GM21423 (cell line): ENCODE results near the gene LRRC40.
"Not testable (repeated sequence)": the region's sequence is repeated elsewhere in the genome, so short reads cannot be mapped to it uniquely, and the experiment has no call there.

ENCODE experiments used
- ATAC-seq: cut with Tn5 transposase; IDR thresholded peaks from one replicate; pipeline ENCODE4 v1.9.1; 2021; ENCODE audit warnings: mild to moderate bottlenecking, moderate library complexity; ENCODE audit not compliant: unreplicated experiment

LRRC40 gene

DNA sequence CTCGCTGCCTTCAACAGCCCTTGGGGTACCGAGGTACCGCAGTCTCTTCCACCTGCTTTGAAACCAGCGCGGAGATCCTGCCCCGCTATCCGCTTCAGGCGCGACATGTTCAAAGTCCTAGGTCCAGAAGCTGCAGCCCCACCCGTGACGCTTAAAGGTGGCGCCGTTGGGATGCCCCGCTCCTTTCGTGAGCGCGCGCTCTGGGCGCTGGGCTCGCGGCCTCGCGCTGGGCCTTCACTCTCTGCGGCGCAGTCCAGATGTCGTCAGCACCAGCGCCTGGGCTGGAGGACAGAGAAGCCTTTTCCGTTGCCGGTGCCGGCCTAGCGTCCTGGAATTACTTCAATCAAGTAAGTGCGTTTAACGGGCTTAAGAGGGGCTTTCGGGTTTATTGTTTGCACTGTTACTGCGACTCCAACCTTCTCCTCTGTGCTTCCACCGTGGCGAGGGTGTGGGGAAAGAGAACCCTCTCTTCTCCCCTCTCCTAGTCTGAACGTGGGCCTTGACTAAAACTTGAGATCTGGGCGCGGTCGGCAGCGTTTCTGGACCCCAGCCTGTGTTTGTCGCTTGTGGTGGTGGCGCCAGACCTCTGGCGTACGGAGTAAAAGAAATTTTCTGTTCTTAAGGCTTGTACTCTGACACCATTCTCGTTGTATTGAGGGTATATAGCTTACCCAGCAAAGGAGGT lies at the start of gene LRRC40:
TSS of gene LRRC40 (minus strand) at position 146 of the 685 bp plus-strand sequence. CDS start at position 107, 39 bp downstream.
- peak; percentile 77 for ATAC-seq

DNA sequence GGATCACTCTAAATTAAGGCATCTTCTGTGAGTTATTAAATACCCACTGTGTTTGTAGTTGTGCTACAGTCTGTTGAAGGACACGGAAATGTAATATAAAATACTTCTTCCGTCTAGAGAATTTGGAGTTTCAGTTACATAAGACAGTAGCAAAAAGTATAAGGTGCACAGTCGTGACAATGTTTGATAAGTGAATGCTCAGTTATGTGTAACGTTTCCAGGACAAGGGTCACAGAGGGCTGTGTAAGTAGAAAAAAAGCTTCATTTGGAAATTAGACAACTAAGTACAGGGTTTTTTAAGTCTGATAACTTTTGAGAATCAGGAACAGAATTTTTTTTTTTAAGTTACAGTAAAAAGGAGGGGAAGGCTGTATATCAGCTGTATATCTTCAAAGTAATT lies 43.4 kb upstream of the LRRC40 start:
- no peak for ATAC-seq

GRCh38 chr1:70247768-70248167 lies 42.4 kb upstream of the LRRC40 start:
- ATAC-seq = no peak

DNA sequence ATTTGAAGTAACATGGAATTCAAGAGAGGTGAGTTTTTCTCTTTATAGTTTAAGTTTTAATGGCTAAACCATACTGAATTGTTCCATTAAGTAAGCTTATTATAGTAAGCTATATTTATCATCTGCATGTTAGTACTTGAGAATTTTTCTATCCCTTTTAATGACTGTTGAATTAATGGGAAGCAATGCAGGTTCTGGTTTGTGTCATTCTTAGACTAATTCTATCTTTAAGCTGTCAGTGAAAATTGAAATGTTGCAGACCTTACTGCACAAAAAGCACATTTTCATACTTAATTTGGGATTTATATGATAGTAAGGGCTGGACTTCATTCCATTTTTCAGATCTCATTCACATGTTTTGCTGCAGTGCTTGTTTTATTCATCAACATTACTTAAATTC lies 41.7 kb upstream of the LRRC40 start:
- ATAC-seq = no peak

DNA sequence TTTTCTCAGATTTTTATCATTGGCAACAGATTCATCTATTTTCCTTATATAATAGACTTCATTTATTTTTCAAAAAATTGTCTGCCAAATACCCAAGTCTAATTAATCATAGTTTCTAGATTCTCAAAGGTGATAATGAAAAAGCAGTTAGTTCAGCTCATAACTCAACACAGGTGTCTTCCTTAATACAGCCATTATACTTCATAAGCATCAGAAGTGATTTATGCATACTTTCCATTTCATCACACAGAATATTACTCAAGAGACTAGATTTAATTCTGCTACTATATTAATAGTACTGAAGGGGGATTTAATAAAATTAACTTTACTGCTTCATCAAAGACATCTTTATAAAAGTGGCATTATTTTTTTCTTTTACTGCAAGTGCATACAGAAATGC lies 34.6 kb upstream of the LRRC40 start:
- no peak for ATAC-seq

GRCh38 chr1:70234733-70235132 lies 29.4 kb upstream of the LRRC40 start:
- no peak for ATAC-seq

- ATAC-seq = no peak
Observed at GRCh38 chr1:70231475-70231874, 26.1 kb upstream of the LRRC40 start.

- ATAC-seq = no peak
Observed at GRCh38 chr1:70228670-70229069, 23.3 kb upstream of the LRRC40 start.

- no peak for ATAC-seq
Observed at GRCh38 chr1:70227439-70227838, 22.1 kb upstream of the LRRC40 start.

DNA sequence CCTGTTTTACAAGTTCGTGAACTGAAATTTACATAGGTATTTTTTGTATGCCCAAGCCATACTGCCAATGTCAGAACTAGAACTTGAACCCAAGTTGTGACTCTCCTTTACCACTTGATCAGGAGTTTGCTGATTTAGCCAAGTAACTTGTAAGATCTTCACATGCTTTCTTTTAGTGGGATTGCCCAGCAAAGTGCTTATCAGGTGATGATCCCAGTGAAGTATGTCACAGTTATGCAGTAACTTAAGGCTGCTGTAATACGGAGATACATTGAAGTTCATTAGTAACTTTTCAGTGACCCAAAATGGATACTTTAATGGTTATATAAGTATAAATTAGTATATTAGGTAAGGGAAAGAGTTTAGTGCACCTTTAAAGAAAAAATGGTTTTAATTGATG lies 19.6 kb upstream of the LRRC40 start:
- no peak for ATAC-seq

DNA sequence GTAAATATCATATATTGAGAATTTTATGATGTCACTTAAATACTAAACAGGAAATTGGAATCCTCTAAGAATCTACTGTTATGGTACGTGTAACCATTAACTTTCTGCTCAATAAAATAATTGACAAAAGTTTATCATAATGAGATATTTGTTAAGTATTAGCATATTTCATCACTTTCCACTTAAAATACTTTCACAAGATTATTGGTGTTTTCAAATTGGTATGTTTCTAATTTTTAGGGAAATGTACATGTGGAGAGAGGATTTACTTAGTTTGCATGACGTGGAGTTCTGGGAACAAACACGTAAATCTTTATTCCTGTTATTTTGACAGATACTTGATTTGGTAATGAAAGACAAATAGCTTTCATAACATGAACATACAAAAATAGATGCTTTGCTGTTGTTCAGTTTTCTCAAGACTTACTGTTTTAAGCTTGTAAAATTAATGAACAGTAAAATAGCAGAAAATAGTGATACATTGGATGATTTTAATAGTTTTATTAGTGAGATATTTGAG lies 17.4 kb upstream of the LRRC40 start:
- ATAC-seq = no peak

GRCh38 chr1:70221238-70222121 lies 16.1 kb upstream of the LRRC40 start, which contains the start of gene SRSF11:
Gene SRSF11, plus strand, starts transcription at chr1:70221380. Its CDS starts 257 bp downstream, at chr1:70221637.
- ATAC-seq = peak; percentile 97

- ATAC-seq = peak; percentile 9
Observed at GRCh38 chr1:70220517-70221237, 15.3 kb upstream of the LRRC40 start.

GRCh38 chr1:70220015-70220414 lies 14.6 kb upstream of the LRRC40 start:
- ATAC-seq = no peak

DNA sequence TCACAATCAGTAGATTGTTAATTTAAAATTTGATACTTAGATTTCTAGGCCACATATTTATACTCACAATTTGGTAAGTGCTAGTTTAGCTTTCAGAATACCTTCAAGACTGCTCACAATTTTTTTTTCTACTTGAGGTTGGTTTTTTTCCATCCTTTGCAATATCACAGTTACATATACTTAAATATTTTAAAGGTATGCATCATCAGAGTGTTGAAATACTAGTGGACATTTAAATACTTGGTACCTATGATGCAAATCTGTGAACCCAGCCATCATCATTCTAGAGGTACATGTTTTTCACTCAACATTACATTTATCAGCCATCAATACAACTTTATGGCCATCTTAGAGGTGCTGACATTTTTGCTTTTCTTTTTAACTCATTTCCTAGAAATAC lies 6.2 kb upstream of the LRRC40 start:
- no peak for ATAC-seq

GRCh38 chr1:70210820-70211219 lies 5.4 kb upstream of the LRRC40 start:
- no peak for ATAC-seq

GRCh38 chr1:70208292-70208691 lies 2.9 kb upstream of the LRRC40 start:
- no peak for ATAC-seq

DNA sequence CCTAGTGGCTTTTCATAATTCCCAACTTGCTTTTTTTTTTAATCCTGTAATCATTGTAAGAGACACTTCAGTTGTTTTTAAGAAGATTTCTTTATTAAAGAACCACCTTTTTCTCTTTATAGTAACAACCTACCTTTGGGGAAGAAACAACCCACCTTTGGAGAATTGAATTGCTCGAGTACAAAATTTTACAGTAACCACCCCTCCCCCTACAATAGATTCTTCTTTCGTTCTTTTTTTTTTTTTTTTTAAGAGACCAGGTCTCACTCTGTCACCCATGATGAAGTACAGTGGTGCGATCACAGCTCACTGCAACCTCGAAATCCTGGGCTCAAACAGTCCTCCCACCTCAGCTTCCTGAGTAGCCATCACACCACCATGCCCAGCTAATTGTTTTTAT lies 2.1 kb upstream of the LRRC40 start:
- ATAC-seq = no peak

DNA sequence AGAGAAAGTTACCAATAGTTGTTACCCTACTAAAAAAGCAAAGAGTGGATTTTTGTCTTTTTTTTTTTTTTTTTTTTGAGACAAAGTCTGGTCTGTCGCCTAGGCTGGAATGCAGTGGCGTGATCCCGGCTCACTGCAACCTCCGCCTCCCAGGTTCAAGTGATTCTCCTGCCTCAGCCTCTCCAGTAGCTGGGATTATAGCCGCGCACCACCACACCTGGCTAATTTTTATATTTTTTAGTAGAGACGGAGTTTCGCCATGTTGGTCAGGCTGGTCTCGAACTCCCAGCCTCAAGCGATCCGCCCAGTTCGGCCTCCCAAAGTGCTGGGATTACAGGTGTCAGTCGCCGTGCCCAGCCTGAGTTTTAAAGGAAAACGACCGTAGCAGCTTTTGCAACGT lies 1.5 kb upstream of the LRRC40 start:
- ATAC-seq = not testable (repeated sequence)

DNA sequence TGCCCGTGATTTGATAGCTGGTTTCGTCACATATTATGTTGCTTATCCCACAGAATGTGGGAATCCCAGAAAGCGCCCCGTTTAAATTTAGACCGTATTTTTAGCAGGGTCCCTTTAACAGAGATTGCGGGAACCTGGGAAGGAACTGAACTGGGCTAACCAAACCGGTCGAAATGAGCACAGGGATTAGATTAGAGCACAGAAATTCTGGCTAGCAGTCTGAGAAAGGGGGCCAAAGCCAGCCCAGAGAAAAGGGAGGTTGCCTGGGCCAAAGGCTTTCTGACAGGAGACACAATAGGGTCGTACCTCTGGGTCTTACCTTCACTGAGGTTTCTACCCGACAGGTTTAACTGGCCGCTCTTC lies 327 bp downstream of the LRRC40 start:
- ATAC-seq = peak; percentile 2

- ATAC-seq = no peak
Observed at GRCh38 chr1:70204600-70204999, 779 bp downstream of the LRRC40 start.
